ENCODE results near the gene GPATCH2L. TPM values are rescaled to one million over a fixed set of nuclear protein-coding genes. Genes with fewer than 3 reads are reported as not detected.

Gene GPATCH2L
- total RNA-seq, 1 donor = 43.8 TPM

DNA sequence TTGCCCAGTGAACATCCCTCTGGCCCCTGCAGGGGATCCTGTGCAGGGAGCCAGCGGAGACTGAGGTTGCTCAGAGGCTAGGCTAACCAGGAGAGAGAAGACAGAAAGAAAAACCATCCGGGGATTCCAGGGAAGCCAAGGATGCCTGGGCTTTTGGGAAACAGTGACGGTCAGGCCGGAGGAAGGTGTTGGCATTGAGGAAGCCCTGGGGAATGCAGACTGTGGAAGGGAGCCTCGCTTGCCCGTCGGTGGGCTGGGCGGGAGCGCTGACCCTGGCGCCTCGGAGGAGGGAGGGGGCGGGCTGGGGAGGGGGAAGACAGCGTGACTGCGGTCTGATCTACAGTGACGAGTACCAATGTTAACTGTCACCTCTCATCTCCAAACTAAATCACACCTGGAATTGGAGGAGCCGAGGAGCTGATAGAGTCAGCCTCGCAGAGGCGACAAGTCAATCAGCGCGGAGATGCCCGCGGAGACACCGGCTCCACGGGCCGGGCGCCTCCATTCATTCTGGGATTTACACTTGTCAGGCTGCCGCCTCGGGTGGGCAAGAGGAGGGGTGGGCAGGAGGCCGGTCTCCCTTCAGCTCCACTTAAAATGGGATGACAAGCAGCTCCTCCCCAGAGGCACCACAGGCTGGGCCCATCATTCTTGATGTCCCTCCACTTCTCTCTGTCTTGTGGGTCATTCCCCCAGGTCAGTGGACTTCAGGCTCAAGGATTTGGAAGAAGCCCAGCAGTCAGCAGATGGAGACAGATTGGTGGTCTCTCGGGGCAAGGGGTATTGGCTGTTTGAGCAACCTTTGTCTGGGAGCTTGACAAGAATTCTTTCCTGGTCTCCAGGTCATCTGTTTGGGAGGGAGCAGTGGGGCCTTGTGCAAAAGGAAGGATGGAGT, 20.4 kb upstream of the GPATCH2L start:
- H3K27ac ChIP-seq (ENCODE audit: low read depth, low read length) = no peak overlapping the region
- H3K4me2 ChIP-seq (ENCODE audit: insufficient read depth, low read length) = no peak overlapping the region
- TF ChIP-seq, protein P1, sequence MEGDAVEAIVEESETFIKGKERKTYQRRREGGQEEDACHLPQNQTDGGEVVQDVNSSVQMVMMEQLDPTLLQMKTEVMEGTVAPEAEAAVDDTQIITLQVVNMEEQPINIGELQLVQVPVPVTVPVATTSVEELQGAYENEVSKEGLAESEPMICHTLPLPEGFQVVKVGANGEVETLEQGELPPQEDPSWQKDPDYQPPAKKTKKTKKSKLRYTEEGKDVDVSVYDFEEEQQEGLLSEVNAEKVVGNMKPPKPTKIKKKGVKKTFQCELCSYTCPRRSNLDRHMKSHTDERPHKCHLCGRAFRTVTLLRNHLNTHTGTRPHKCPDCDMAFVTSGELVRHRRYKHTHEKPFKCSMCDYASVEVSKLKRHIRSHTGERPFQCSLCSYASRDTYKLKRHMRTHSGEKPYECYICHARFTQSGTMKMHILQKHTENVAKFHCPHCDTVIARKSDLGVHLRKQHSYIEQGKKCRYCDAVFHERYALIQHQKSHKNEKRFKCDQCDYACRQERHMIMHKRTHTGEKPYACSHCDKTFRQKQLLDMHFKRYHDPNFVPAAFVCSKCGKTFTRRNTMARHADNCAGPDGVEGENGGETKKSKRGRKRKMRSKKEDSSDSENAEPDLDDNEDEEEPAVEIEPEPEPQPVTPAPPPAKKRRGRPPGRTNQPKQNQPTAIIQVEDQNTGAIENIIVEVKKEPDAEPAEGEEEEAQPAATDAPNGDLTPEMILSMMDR (IDR thresholded peaks at IDR 0.05; ENCODE audit: extremely low read depth, low read depth, low read length) = no peak
- H2AFZ ChIP-seq (ENCODE audit: low read length) = no peak overlapping the region
- no peaks in the 10 kb centered on the region for H3K9me3 ChIP-seq (ENCODE audit: low read depth, low read length)
- no peak for DNase-seq (ENCODE audit: insufficient read length, low spot score, missing footprints)
- no peaks in the 10 kb centered on the region for H3K79me2 ChIP-seq (ENCODE audit: insufficient read depth, low read length)
- H3K4me3 ChIP-seq (ENCODE audit: insufficient read depth, low read length) = no peak overlapping the region
- H3K4me1 ChIP-seq (ENCODE audit: insufficient read depth, low read length) = no peaks in the 10 kb centered on the region
- peaks cover 14% of the 10 kb centered on the region for H3K27me3 ChIP-seq (ENCODE audit: insufficient read depth, low read length)
- H4K20me1 ChIP-seq (ENCODE audit: insufficient read depth, low read length) = no peaks in the 10 kb centered on the region
- H3K36me3 ChIP-seq (ENCODE audit: insufficient read depth, low read length) = no peaks in the 10 kb centered on the region

DNA sequence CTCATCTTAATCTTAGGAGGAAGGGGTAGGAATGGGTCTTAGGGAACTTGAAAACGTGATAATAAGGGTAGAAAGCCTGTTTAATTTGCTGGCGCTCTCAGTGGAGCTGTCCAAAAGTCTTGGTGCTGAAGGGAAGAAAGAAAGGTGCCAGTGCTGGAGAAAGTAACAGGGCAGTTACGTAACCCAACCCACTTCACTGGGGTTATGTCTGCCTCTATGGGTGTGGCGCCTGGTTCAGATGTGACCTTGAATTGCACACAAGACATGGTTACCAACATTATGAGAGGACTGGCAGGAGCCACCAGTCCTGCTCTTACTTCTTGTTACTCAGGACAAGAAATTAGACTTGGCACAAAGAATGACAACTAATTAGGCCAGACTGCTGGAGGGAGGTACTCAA, 18.6 kb upstream of the GPATCH2L start:
- peaks cover 31% of the 10 kb centered on the region for H3K27me3 ChIP-seq (ENCODE audit: insufficient read depth, low read length)
- no peak overlapping the region for H3K27ac ChIP-seq (ENCODE audit: low read depth, low read length)
- peak; percentile 73 for DNase-seq (ENCODE audit: insufficient read length, low spot score, missing footprints)
- TF ChIP-seq, protein P1 (IDR thresholded peaks at IDR 0.05; ENCODE audit: extremely low read depth, low read depth, low read length) = no peak
- no peaks in the 10 kb centered on the region for H3K9me3 ChIP-seq (ENCODE audit: low read depth, low read length)
- H3K4me2 ChIP-seq (ENCODE audit: insufficient read depth, low read length) = no peak overlapping the region
- H3K4me1 ChIP-seq (ENCODE audit: insufficient read depth, low read length) = no peaks in the 10 kb centered on the region
- H3K4me3 ChIP-seq (ENCODE audit: insufficient read depth, low read length) = no peak overlapping the region
- H3K36me3 ChIP-seq (ENCODE audit: insufficient read depth, low read length) = no peaks in the 10 kb centered on the region
- H4K20me1 ChIP-seq (ENCODE audit: insufficient read depth, low read length) = no peaks in the 10 kb centered on the region
- H3K79me2 ChIP-seq (ENCODE audit: insufficient read depth, low read length) = no peaks in the 10 kb centered on the region
- no peak overlapping the region for H2AFZ ChIP-seq (ENCODE audit: low read length)

DNA sequence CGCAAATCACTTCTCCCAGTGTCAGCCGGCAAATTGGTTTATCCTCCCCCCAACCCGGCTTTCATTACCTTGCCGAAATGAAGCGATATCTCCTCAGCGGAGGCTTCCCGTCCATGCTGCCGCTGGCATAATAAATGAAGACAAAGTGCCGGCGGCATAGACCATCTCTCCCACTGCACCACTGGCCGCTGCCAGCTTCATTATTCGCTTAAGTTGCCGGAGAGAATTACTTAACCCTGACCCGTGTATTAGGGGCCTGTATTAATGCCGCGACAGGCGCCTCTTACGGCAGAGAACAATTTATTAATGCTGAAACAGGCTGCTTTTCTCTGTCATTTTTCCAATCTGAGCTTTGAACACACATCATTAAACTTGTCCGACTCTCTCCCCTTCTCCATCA, 17.5 kb upstream of the GPATCH2L start:
- H3K27me3 ChIP-seq (ENCODE audit: insufficient read depth, low read length) = peaks cover 42% of the 10 kb centered on the region
- no peaks in the 10 kb centered on the region for H3K9me3 ChIP-seq (ENCODE audit: low read depth, low read length)
- H3K4me2 ChIP-seq (ENCODE audit: insufficient read depth, low read length) = no peak overlapping the region
- TF ChIP-seq, protein P1 (IDR thresholded peaks at IDR 0.05; ENCODE audit: extremely low read depth, low read depth, low read length) = no peak
- no peaks in the 10 kb centered on the region for H3K36me3 ChIP-seq (ENCODE audit: insufficient read depth, low read length)
- H4K20me1 ChIP-seq (ENCODE audit: insufficient read depth, low read length) = no peaks in the 10 kb centered on the region
- no peaks in the 10 kb centered on the region for H3K79me2 ChIP-seq (ENCODE audit: insufficient read depth, low read length)
- H3K27ac ChIP-seq (ENCODE audit: low read depth, low read length) = no peak overlapping the region
- no peak for DNase-seq (ENCODE audit: insufficient read length, low spot score, missing footprints)
- no peak overlapping the region for H2AFZ ChIP-seq (ENCODE audit: low read length)
- no peak overlapping the region for H3K4me3 ChIP-seq (ENCODE audit: insufficient read depth, low read length)
- H3K4me1 ChIP-seq (ENCODE audit: insufficient read depth, low read length) = no peaks in the 10 kb centered on the region

DNA sequence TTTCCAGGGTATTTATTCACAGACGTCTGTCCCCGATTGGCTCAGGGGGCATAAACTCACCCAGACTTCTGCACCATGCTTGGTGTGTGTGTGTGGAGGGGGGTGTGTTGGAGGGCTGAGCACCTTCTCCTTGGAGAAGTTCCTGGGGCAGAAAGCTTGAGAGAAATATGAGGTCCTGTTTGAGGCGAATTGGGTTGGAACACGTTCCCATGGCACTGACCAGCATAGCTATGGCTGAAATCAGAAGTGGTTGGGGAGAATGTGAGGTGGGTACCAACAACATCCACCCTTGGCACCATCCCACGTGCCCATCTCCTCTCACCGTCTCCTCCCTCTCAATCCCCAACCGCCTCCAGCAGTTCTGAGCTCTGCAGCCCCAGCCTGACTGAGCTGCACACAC, 16.0 kb upstream of the GPATCH2L start:
- TF ChIP-seq, protein P1 (IDR thresholded peaks at IDR 0.05; ENCODE audit: extremely low read depth, low read depth, low read length) = no peak
- Histone ChIP-seq H2AFZ (ENCODE audit: low read length) (no peak overlapping the region), H4K20me1 (ENCODE audit: insufficient read depth, low read length) (no peaks in the 10 kb centered on the region), H3K9me3 (ENCODE audit: low read depth, low read length) (no peaks in the 10 kb centered on the region), H3K4me1 (ENCODE audit: insufficient read depth, low read length) (no peaks in the 10 kb centered on the region), H3K4me3 (ENCODE audit: insufficient read depth, low read length) (no peak overlapping the region), H3K36me3 (ENCODE audit: insufficient read depth, low read length) (no peaks in the 10 kb centered on the region), H3K4me2 (ENCODE audit: insufficient read depth, low read length) (no peak overlapping the region), H3K79me2 (ENCODE audit: insufficient read depth, low read length) (no peaks in the 10 kb centered on the region), H3K27me3 (ENCODE audit: insufficient read depth, low read length) (peaks cover 56% of the 10 kb centered on the region), H3K27ac (ENCODE audit: low read depth, low read length) (no peak overlapping the region)
- no peak for DNase-seq (ENCODE audit: insufficient read length, low spot score, missing footprints)
